ENCODE measurements around the gene MMP23B. TPM values are rescaled to one million over a fixed set of nuclear protein-coding genes. Genes with fewer than 3 reads are reported as not detected.
A peak's percentile ranks its signal among the peaks of the same experiment; 100 is the strongest.
"Not testable (repeated sequence)": the region's sequence is repeated elsewhere in the genome, so short reads cannot be mapped to it uniquely, and the experiment has no call there.

MMP23B gene
- total RNA-seq (10 to 100 TPM; 18.7 to 22.4 (median 19.9) TPM), polyA plus RNA-seq (15.8 TPM)
- long read RNA-seq, donor 1, transcript MMP23B-201 (8 exons, 1,326 nt) = major isoform, 6 of 27 reads
- long read RNA-seq, donor 1, partial matches to known transcripts = 3 of 27 reads
- long read RNA-seq, donor 1, other reads (novel, unspliced or antisense) = 15 of 27 reads
- long read RNA-seq, donor 2, transcript MMP23B-201 (8 exons, 1,326 nt) = major isoform, 5 of 13 reads
- long read RNA-seq, donor 2, partial matches to known transcripts = 1 of 13 reads
- long read RNA-seq, donor 2, other reads (novel, unspliced or antisense) = 6 of 13 reads
- long read RNA-seq, donor 3, partial matches to known transcripts = 1 of 4 reads
- long read RNA-seq, donor 3, other reads (novel, unspliced or antisense) = 1 of 4 reads
- long read RNA-seq, donor 4, transcript MMP23B-201 (8 exons, 1,326 nt) = major isoform, 8 of 28 reads
- long read RNA-seq, donor 4, partial matches to known transcripts = 3 of 28 reads
- long read RNA-seq, donor 4, other reads (novel, unspliced or antisense) = 14 of 28 reads

DNA sequence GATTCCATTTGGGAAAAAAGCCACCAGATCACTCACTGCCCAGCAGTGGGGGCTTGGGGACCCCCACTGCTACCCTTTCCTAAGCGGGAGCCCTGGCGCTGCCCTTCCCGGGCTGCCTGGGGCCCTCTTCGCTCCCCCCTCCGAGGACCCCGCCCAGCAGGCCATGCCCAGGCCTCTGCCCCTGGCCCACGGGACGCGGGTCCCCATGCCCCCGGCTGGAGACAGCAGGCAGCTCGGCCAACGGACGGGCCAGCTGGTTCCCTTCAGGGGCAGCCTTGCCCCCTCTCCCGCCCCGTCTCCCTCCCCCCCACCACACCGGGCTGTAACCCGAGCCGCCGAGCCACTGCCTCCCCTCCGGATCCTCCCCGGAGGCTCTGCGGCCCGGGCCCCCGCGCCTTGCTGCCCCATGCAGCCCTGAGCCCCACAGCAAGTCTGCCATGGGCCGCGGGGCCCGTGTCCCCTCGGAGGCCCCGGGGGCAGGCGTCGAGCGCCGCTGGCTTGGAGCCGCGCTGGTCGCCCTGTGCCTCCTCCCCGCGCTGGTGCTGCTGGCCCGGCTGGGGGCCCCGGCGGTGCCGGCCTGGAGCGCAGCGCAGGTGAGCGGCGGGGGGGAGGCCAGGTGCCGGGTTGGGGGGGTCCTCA, at the start of gene MMP23B:
TSS of gene MMP23B (plus strand) at position 392 of the 639 bp plus-strand sequence. CDS start at position 438, 46 bp downstream.
- no peaks in the 10 kb centered on the region for H3K9me3 ChIP-seq (ENCODE audit: control insufficient read depth, low read length)
- intact Hi-C loops (cut with DNase I) = no loop called here
- peak within 1 kb of the TSS; percentile 18 for H3K27ac ChIP-seq (ENCODE audit: low read length)
- peak; percentile 1 to 3 for ATAC-seq
- WGBS = 3% methylated on average over 48 of the region's 48 CpGs
- peak within 1 kb of the TSS; percentile 8 for H3K4me3 ChIP-seq (ENCODE audit: low read length)
- H3K4me1 ChIP-seq (ENCODE audit: control insufficient read depth, insufficient read depth, low read length) = no peaks in the 10 kb centered on the region
- H3K27me3 ChIP-seq (ENCODE audit: control insufficient read depth, insufficient read depth) = no peaks in the 10 kb centered on the region
- DNase-seq = peak; percentile 57 to 85 (median 84)

DNA sequence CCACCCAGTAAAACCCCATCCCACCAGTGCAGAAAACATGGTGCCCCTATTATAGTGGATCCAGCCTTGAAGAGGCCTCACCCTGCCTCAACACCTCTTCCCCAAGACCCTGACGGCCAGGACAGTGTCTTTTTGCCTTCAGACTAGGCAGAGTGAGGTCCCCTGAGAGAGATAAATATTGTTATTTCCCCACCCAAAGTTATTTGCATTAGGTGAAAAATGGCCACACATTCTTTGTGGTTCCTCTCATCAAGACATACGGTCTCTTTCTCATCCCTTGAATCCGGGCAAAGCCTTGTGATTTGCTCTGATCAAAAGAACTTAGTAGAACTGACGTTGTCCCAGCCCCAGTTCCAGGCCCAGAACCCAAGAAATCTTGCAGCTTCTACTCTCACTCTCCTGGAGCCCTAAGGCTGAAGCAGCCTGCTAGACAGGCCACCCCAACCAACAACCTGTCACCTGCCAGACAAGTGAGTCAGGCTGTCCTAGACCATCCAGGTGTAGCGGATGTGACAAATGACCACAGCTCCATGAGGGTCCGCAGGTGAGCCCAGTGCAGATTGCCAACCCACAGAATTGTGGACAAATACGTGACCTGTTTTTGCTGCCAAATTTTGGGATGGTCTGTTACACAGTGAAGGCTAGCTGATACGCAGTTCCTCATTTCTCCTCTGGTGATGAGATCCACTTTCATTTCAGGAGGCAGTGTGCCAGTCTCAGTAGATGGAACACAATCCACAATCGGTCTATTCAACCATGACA, 49.2 kb upstream of the MMP23B start:
- Histone ChIP-seq H3K27me3 (ENCODE audit: control insufficient read depth, insufficient read depth) (no peaks in the 10 kb centered on the region), H3K4me3 (ENCODE audit: low read length) (no peak overlapping the region), H3K4me1 (ENCODE audit: control insufficient read depth, insufficient read depth, low read length) (no peaks in the 10 kb centered on the region), H3K27ac (ENCODE audit: low read length) (no peak overlapping the region), H3K9me3 (ENCODE audit: control insufficient read depth, low read length) (no peaks in the 10 kb centered on the region)
- intact Hi-C loops (cut with DNase I) = no loop called here
- ATAC-seq = no peak
- 72% methylated on average over 9 of the region's 9 CpGs for WGBS
- peak in 1 of 3 donors; percentile 2 for DNase-seq

DNA sequence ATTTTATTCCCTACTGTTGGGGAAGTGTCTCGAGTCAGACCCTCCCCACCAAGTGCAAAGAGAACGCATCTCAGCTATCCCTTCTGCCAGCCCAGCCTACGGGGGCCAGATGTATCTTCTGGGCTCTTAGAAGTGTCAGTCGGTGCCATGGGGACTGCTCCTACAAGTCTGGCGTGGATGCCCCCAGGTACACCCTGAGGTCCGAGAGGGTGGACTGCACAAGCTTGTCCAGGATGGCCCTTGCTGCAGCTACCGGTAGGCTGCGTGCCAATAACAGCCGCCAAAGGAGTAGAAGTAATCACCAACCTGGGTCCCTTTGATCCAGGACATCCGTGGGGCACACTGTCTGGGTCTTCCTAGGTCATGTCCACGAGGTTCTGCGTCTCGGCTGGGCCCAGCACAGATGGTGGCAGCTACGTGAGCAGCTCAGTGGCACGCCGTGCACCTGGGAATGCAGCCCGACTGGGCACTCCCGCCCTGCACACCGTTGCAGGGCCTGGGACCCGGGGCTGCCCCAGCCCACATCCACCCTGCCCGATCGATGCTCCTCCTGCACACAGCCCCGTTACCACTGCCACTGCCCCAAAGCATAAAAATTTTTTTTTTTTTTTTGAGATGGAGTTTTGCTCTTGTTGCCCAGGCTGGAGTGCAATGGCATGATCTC, 48.5 kb upstream of the MMP23B start:
- H3K4me1 ChIP-seq (ENCODE audit: control insufficient read depth, insufficient read depth, low read length) = no peaks in the 10 kb centered on the region
- no peak overlapping the region for H3K27ac ChIP-seq (ENCODE audit: low read length)
- intact Hi-C loops (cut with DNase I) = no loop called here
- no peaks in the 10 kb centered on the region for H3K9me3 ChIP-seq (ENCODE audit: control insufficient read depth, low read length)
- no peaks in the 10 kb centered on the region for H3K27me3 ChIP-seq (ENCODE audit: control insufficient read depth, insufficient read depth)
- ATAC-seq = no peak
- WGBS = 84% methylated on average over 23 of the region's 23 CpGs
- DNase-seq = peak in 2 of 3 donors; percentile 32
- no peak overlapping the region for H3K4me3 ChIP-seq (ENCODE audit: low read length)

DNA sequence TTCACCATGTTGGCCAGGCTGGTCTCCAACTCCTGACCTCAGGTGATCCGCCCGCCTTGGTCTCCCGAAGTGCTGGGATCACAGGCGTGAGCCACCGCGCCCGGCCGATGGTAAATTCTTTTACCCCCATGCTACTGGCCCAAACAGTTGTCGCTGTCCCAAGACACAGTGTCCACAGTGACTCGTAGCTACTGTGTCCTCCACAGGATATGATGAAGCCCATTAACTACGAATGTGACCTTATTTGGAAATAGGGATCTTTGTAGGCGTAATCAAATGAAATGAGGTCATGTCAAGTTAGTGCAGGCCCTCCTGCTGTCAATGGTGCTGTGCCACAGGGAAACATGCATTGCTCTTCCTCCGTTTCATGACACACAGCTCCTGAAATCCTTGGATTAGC, 40.5 kb upstream of the MMP23B start:
- 82% methylated on average over 13 of the region's 13 CpGs for WGBS
- DNase-seq = peak in 1 of 3 donors; percentile 27
- Histone ChIP-seq H3K4me3 (ENCODE audit: low read length) (no peak overlapping the region), H3K9me3 (ENCODE audit: control insufficient read depth, low read length) (no peaks in the 10 kb centered on the region), H3K4me1 (ENCODE audit: control insufficient read depth, insufficient read depth, low read length) (no peaks in the 10 kb centered on the region), H3K27me3 (ENCODE audit: control insufficient read depth, insufficient read depth) (no peaks in the 10 kb centered on the region), H3K27ac (ENCODE audit: low read length) (no peak overlapping the region)
- no peak for ATAC-seq
- intact Hi-C loops (cut with DNase I) = no loop called here

DNA sequence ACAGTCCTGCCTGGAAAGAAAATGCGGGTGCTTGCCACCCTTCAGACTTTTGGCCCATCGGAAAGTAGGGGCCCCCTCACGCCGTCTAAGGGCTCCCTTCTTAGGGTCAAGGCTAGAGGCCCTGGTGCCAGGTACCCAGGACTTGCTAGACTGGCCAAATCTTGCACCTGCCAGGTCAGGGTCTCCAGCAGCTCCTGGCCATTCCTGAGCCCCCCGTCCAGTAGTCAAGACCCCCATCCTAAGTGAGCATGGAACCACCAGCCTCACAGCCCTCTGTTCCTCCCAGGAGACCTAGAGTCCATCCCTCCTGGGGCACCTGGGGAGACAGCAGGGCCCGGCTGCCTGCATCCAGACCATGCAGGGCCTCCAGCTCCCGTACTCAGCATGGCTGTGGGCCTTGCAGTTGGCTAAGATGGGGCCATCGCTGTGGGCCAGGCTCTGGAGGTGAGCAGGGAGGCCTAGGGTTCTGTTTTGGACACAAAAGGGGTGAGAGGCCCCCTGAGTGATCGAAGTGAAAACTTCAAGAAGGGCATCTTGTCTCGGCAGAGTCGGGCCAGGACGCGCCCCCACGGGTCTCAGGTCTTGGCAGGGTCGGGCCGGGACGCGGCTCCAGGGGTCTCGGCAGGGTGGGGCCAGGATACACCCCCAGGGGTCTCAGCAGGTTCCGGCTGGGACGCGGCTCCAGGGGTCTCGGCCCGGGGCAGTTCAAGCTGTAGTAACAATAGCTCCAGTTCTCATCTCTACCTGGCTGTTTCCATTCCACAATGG, 38.0 kb upstream of the MMP23B start:
- ATAC-seq (peak in 1 of 2 donors; percentile 10), DNase-seq (peak in 1 of 3 donors; percentile 8)
- H3K4me3 ChIP-seq (ENCODE audit: low read length) = no peak overlapping the region
- no peaks in the 10 kb centered on the region for H3K4me1 ChIP-seq (ENCODE audit: control insufficient read depth, insufficient read depth, low read length)
- no peaks in the 10 kb centered on the region for H3K27me3 ChIP-seq (ENCODE audit: control insufficient read depth, insufficient read depth)
- H3K9me3 ChIP-seq (ENCODE audit: control insufficient read depth, low read length) = no peaks in the 10 kb centered on the region
- no peak overlapping the region for H3K27ac ChIP-seq (ENCODE audit: low read length)
- intact Hi-C loops (cut with DNase I) = no loop called here
- WGBS = 83% methylated on average over 24 of the region's 24 CpGs

DNA sequence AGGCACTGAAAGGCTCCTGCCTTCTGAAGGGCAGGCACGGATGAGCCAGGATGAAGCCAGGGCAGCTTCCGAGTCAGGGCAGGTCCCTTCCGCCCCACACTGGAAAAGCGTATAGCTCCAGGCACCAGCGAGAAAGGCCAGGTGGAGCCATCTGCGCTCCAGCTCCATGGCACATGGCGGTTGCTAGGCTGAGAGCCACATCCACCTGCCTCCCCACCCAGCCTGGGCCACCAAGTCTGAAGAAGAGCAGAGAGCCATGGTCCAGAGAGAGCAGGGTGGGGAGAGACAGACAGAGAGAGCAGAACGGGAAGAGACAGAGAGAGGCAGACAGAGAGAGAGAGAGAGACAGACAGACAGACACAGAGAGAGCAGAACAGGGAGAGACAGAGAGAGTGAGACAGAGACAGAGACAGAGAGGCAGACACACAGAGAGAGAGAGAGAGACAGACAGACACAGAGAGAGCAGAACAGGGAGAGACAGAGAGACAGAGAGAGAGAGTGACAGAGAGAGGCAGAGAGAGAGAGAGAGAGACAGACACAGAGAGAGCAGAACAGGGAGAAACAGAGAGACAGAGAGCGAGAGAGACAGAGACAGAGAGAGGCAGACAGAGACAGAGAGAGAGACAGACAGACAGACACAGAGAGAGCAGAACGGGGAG, 37.2 kb upstream of the MMP23B start:
- Histone ChIP-seq H3K27me3 (ENCODE audit: control insufficient read depth, insufficient read depth) (no peaks in the 10 kb centered on the region), H3K4me3 (ENCODE audit: low read length) (no peak overlapping the region), H3K27ac (ENCODE audit: low read length) (no peak overlapping the region), H3K9me3 (ENCODE audit: control insufficient read depth, low read length) (no peaks in the 10 kb centered on the region), H3K4me1 (ENCODE audit: control insufficient read depth, insufficient read depth, low read length) (no peaks in the 10 kb centered on the region)
- intact Hi-C loops (cut with DNase I) = no loop called here
- DNase-seq = no peak
- ATAC-seq = no peak
- 63% methylated on average over 10 of the region's 10 CpGs for WGBS

DNA sequence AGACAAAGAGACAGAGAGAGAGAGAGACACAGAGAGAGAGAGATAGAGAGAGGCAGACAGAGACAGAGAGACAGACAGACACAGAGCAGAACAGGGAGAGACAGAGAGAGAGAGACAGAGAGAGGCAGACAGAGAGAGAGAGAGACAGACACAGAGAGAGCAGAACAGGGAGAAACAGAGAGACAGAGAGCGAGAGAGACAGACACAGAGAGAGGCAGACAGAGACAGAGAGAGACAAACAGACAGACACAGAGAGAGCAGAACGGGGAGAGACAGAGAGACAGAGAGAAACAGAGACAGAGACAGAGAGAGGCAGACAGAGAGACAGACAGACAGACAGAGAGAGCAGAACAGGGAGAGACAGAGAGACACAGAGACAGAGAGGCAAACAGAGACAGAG, 36.6 kb upstream of the MMP23B start:
- DNase-seq; H3K4me3 ChIP-seq (ENCODE audit: low read length); H3K4me1 ChIP-seq (ENCODE audit: control insufficient read depth, insufficient read depth, low read length); H3K27ac ChIP-seq (ENCODE audit: low read length); H3K27me3 ChIP-seq (ENCODE audit: control insufficient read depth, insufficient read depth); H3K9me3 ChIP-seq (ENCODE audit: control insufficient read depth, low read length); ATAC-seq; intact Hi-C loops (cut with DNase I): not testable (repeated sequence)
- 88% methylated on average over 2 of the region's 2 CpGs for WGBS

DNA sequence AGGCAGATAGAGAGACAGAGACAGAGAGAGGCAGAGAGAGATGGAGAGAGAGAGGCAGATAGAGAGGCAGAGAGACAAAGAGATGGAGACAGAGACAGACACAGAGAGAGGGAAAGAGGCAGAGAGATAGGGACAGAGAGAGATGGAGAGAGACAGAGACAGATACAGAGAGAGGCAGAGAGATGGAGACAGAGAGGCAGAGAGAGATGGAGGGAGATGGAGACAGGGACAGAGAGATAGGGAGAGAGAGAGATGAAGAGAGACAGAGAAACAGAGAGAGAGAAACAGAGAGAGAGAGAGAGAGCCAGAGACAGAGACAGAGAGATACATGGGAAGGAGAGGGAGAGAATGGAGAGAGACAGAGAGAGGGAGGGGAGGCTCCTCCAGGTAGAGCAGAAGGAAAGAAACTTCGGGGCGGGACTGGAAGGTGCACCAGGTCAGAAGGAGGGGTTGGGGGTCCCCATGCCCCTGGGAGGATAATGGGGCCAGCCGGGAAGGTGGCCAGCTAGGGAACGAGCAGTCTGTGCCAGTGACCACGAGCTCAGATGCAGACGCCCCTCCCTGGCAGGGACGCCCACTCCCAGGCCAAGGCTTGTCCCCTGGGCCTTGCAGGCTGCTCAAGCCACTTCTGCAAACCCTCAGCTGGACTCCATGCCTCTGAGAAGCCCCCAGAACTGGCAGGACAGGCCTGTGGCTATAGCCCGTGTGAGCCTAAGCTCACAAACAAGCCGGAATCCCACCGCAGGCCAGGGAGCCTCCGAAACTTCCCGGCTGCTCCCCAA, 35.3 kb upstream of the MMP23B start:
- no peak overlapping the region for H3K4me3 ChIP-seq (ENCODE audit: low read length)
- ATAC-seq (peak in 1 of 2 donors; percentile 20), DNase-seq (no peak)
- intact Hi-C loops (cut with DNase I) = no loop called here
- H3K9me3 ChIP-seq (ENCODE audit: control insufficient read depth, low read length) = no peaks in the 10 kb centered on the region
- 26% methylated on average over 12 of the region's 12 CpGs for WGBS
- no peak overlapping the region for H3K27ac ChIP-seq (ENCODE audit: low read length)
- H3K27me3 ChIP-seq (ENCODE audit: control insufficient read depth, insufficient read depth) = no peaks in the 10 kb centered on the region
- no peaks in the 10 kb centered on the region for H3K4me1 ChIP-seq (ENCODE audit: control insufficient read depth, insufficient read depth, low read length)

DNA sequence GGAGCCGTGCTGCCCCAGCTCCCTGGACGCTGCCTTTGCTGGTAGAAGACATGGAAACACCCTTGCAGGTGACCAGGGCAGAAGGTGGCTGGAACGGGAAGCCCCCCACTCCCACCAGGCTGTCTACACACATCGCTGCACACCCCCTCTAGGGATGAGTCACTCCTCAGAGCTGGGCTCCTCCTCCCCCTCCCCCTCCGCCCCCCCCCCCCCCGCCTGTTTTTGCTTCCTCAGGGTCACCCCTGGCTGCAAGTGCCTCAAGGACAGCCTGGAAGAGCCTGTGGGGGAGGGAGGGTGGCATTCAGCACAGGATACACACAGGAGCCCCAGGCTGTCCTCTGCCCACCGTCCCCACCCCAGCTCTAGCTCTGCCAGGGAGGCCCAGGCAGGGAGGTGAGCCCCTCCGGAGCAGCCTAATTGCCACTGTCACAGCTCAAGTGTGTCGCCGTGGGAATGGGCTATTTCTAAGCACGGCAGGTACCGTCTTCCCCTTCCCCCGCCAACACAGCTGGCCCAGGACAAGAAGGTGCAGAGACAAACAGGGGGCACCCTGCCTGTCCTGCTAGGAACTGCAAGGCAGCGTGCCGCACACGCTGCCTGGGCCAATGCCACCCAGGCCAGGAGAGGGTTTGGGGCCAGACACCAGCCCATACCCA, 34.6 kb upstream of the MMP23B start:
- WGBS = 16% methylated on average over 15 of the region's 16 CpGs
- intact Hi-C loops (cut with DNase I) = no loop called here
- Histone ChIP-seq H3K4me1 (ENCODE audit: control insufficient read depth, insufficient read depth, low read length) (no peaks in the 10 kb centered on the region), H3K27me3 (ENCODE audit: control insufficient read depth, insufficient read depth) (no peaks in the 10 kb centered on the region), H3K4me3 (ENCODE audit: low read length) (no peak overlapping the region), H3K9me3 (ENCODE audit: control insufficient read depth, low read length) (no peaks in the 10 kb centered on the region), H3K27ac (ENCODE audit: low read length) (no peak overlapping the region)
- ATAC-seq (peak in 1 of 2 donors; percentile 20), DNase-seq (no peak)

Data from right cardiac atrium (tissue), 5 donors.